Astrocyte of the cerebellum (primary cell): ENCODE data around the gene CWC22.

Experiments used
- DNase-seq: peaks from one replicate; pipeline ENCODE4 v3.0.0-alpha.2; 2011; ENCODE audit warnings: low read depth
- H3K4me3 ChIP-seq: 2 replicates; pipeline ENCODE4 v1.5.1; 2011; ENCODE audit warnings: mild to moderate bottlenecking, low read depth, low read length, moderate library complexity
- CTCF ChIP-seq: IDR thresholded peaks from 2 replicates; pipeline ENCODE4 v1.5.1; 2012; ENCODE audit warnings: low read length, low read depth, moderate library complexity, mild to moderate bottlenecking; ENCODE audit errors: missing control alignments
- in situ Hi-C: cut with HindIII; loops from 2 replicates; pipeline ENCODE4 v1.10.0; 2017; ENCODE audit warnings: low sequenced_read_pairs

CWC22 gene

DNA sequence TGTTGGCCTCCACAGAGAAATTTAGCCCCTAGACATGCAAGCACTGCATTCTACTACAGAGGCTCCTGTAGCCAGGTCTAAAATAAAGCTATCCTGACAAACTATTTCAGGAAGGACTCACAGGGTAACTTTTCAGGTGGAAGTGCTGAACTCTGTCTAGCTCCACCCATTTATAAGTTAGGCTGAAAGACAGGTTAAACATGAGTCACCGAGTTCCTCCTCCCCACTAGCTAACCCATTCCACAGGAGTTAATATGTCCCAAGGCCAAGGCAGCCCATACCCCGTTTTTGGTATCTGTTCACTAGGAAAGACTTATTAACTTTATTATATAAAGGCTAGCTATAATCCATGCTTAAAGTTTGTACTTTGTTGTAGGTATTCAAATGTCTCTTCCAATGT, 3.5 kb downstream of the CWC22 start:
- no peak for TF ChIP-seq CTCF
- H3K4me3 ChIP-seq, result no peak overlapping the region
- in situ Hi-C loops, result no loop called here
- no peak for DNase-seq

DNA sequence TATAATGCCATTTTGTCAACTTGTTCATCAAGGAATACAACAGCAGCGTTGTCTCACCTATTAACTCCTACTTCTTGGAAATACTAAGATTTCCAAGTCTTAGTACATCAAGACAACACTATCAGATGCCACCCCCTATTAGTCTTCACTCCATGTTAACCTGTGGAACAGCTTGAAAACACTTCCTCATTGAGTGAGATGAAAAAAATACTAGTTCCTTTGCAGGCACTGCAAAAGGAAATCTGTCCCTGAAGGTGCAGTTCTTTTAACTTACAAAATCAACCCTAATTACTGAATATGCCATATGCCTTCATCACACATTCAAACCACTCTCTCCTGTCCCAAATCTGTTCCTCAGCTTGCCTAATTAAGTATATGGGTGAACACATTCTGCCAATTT, 4.0 kb downstream of the CWC22 start:
- DNase-seq, result no peak
- no peak overlapping the region for H3K4me3 ChIP-seq
- in situ Hi-C loops, result no loop called here
- TF ChIP-seq CTCF, result no peak

DNA sequence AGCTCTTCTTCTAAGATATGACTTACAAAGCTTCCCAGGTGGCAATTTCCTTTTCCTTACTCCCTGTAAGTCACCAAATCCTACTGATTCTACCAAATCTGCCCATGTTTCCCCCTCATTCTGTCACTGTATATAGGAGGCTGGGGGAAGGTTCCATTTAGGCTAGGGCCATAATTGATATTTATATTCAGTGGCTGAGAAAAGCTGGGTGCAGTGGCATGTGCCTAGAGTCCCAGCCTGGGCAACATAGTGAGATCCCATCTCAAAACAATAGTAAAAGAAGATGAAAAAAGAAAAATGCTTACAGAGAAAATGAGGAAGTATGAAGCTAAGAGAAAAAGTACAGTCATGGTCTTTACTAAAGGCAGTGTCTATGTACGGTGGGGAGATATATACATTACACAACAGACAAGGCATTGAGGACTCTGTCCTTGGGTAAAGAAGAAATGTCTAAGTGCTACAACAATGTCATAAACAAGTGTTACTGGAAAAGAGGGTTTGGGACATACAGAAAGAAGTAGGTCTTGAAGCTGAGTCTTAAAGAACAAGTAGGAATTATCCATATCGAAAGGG, 4.8 kb downstream of the CWC22 start:
- no peak for TF ChIP-seq CTCF
- in situ Hi-C loops, result no loop called here
- no peak for DNase-seq
- no peak overlapping the region for H3K4me3 ChIP-seq

DNA sequence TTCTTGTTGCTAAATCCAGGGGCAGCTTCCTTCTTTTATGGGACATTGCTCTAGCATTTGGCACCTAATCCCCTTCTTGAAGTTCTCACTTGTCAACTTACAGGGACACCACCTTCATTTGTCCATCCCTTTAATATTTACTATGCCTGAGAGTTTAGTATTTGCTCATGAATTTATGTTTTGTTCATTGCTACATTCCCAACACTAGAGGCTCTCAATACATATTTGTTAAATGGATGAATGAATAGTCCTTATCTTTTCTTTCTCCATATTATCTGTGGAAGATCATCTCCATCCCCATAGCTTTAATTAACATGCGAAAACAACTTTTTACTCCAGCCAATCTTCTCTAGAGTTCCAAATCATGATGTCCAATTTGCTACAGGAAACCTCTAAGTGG, 5.4 kb downstream of the CWC22 start:
- no peak for TF ChIP-seq CTCF
- in situ Hi-C loops, result no loop called here
- no peak overlapping the region for H3K4me3 ChIP-seq
- DNase-seq, result no peak

DNA sequence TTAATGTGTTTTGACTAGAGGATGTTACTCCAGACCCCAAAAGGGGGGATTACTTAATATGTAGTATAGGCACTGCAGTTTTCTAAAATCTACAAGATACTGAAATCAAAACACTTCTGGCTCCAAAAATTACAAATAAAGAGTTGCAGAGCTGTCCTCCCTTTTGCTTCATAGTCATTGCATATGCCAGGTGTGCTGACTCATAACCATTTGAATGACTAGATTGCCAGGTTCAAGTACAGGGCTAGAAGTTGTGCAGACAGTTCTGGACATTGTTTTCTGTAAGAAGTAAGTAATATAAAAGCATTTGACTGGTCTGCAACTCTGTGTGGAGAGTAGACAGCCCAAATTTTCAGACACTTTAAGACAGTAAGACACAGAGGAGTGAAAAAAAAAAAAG, 6.7 kb downstream of the CWC22 start:
- no peak overlapping the region for H3K4me3 ChIP-seq
- DNase-seq, result no peak
- TF ChIP-seq CTCF, result no peak
- in situ Hi-C loops, result no loop called here

DNA sequence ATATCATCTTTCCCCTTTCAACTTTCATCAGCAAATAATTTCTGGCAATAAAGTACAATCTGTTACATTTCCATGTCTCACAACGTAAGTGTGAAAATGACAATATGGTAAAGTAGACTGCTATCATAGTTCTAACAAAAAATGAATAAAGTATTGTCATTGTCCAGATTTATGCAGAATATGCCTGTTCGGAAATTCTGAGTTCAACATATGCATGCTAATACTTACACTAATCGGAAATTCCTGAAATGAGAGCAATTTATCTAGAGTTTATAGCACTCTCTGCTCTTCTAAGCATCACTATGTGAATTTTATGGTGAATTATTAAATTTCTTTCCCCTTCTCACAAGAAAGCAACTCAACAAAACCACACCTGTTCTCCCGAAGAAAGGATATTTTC, 8.1 kb downstream of the CWC22 start:
- TF ChIP-seq CTCF, result no peak

DNA sequence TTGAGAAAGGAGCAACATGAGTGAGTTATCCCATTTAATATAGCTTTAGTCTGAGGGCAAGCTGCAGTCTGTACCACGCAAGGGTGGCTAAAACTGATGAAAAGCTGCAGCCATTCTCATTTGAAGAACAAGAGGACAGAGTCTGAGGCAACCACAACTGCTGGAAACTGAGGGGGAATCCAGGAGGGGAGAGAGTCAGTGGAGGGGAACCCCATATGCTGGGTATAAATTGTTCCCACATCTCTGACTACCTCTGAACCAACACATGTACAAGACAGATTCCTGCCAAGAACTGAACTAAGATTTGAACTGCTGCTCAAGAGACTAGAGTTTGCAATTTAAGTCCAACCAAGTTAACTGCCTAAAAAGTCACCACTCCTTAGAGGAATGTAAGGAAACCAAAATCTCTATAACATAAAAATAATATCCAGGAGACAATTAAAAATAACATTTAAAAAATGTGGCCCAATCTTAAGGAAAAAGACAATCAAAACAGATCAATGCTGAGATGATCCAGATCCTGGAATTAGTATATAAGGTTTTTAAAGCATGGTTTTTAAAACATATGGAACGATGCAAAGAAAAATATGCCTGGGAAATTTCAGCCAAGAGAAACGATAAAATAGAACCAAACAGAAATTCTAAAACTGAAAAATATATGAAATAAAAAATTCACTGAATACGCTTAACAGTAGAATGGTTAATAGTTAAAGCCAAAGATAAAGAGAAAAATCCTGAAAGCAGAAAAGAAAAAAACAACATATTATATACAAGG, 11.2 kb downstream of the CWC22 start:
- no peak overlapping the region for H3K4me3 ChIP-seq
- no peak for TF ChIP-seq CTCF
- in situ Hi-C loops, result no loop called here
- no peak for DNase-seq

More for the DNA sequence above, 8.1 kb downstream of the CWC22 start:
- no peak for DNase-seq
- no peak overlapping the region for H3K4me3 ChIP-seq
- in situ Hi-C loops, result no loop called here
